ENCODE data around the gene DLEU7. TPM values are rescaled to one million over a fixed set of nuclear protein-coding genes. Genes with fewer than 3 reads are reported as not detected.

DLEU7 gene
- under 1 TPM in 1 of 3 donors, not detected in 2; 0.20 TPM for total RNA-seq
- 0.18 TPM for total RNA-seq (2013)

DNA sequence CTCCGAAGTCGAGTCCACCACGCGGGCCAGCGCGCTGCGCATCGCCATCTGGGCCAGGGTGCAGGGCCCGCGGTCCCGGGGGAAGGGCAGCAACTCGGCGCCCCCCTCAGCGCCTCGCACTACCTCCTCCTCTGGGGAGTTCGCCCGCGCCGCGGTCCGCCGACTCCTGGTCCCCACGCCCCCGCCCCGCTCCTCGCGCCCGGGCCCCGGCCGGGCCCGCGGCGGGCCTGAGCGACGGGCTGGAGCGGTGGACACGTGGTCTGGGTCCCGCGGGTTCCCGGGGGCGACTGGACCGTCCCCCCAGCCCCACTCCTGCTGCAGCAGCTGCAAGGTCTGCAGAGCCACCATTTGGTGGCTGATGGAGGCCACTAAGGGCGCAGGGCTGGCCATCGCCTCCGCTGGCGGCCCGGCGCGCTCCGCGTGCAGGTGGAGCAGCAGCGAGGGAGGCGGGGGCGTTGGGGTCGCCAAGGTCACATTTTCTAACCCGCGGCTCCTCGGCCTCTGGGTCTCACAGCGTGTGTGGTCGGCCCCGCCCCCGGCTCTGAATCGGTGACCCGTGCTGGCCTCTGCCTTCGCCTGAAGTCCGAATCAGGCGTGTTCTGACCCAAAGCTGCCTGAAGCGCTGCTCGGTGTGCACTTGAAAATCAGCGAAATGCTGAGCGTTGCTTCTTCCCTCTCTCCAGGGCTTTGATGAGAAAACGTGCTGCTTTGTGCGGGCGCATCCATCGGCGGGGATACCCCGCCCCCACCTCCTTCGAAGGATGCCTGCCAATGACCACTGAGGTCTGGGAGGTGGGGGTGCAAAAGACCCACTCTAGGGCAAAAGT lies at the start of gene DLEU7:
Gene DLEU7, minus strand, starts transcription at position 436 of the 827 bp plus-strand sequence. Its CDS starts 46 bp downstream, at position 390.
- Histone ChIP-seq H3K27ac (ENCODE audit: low read length) (no peak within 1 kb of the TSS), H3K4me3 (ENCODE audit: low read length) (no peak within 1 kb of the TSS), H3K36me3 (ENCODE audit: control insufficient read depth, insufficient read depth, low read length) (no peaks in the 10 kb centered on the region), H3K9me3 (ENCODE audit: control insufficient read depth, insufficient read depth, low read length) (no peaks in the 10 kb centered on the region), H3K4me1 (ENCODE audit: control insufficient read depth, insufficient read depth, low read length) (peaks cover 4% of the 10 kb centered on the region), H3K27me3 (ENCODE audit: control insufficient read depth, insufficient read depth, low read length) (peaks cover 7% of the 10 kb centered on the region)
- ATAC-seq (no peak), DNase-seq (no peak)
- Mint-ChIP-seq H3K27ac (no peak within 1 kb of the TSS), H3K4me3 (no peak within 1 kb of the TSS), H3K36me3 (no peaks in the 10 kb centered on the region), H3K27me3 (ENCODE audit: low read depth in 2 of 2) (peaks cover 15 to 47% of the 10 kb centered on the region in 2 donors), H3K9me3 (no peaks in the 10 kb centered on the region), H3K4me1 (peaks cover 9 to 14% of the 10 kb centered on the region in 2 donors)
- TF ChIP-seq, protein P1, sequence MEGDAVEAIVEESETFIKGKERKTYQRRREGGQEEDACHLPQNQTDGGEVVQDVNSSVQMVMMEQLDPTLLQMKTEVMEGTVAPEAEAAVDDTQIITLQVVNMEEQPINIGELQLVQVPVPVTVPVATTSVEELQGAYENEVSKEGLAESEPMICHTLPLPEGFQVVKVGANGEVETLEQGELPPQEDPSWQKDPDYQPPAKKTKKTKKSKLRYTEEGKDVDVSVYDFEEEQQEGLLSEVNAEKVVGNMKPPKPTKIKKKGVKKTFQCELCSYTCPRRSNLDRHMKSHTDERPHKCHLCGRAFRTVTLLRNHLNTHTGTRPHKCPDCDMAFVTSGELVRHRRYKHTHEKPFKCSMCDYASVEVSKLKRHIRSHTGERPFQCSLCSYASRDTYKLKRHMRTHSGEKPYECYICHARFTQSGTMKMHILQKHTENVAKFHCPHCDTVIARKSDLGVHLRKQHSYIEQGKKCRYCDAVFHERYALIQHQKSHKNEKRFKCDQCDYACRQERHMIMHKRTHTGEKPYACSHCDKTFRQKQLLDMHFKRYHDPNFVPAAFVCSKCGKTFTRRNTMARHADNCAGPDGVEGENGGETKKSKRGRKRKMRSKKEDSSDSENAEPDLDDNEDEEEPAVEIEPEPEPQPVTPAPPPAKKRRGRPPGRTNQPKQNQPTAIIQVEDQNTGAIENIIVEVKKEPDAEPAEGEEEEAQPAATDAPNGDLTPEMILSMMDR (IDR thresholded peaks at IDR 0.05): no peak
- intact Hi-C loops (cut with micrococcal nuclease): no loop called here
- 34% methylated on average over 78 of the region's 78 CpGs for WGBS (ENCODE audit: insufficient coverage)

DNA sequence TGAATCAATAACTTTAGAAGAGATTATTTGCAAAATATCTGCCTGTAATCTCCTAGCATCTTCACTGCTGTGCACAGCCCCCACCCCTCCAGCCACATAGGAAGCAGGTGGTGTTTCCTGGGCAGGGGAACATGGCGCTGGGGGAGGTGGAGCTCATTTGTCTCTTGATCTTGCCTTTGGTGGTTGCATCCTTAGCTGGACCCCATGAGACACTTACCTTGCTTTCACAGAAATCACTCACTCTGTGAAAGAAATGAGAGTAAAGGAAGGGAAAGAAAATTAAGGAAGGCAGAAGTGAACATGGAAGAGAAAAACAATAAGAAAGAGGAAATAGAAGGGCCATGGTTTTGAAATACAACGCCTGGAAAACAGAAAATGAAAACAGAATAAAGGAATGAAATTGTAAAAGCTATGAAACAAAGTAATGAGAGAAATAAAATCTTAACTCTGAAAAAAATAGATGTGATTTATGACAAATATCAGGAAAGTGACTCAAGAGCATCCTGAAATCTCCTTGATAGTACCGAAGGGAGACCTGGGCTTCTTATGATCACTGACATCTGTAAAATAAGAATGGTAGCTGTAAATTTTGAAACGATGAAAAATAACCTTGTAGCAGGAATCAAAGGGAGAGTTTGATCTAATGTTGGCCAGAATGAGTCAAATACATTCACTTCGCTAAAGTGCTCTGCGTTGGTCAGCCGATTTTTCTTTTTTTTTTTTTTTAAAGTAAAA lies 48.9 kb upstream of the DLEU7 start:
- intact Hi-C loops (cut with micrococcal nuclease): loop anchor here (2.0 kb wide), 1 partner anchor 18 kb away; no protein-coding TSS in a partner anchor
- Histone ChIP-seq H3K4me3 (ENCODE audit: low read length) (no peak overlapping the region), H3K27ac (ENCODE audit: low read length) (peak overlapping the region; percentile 86), H3K9me3 (ENCODE audit: control insufficient read depth, insufficient read depth, low read length) (no peaks in the 10 kb centered on the region), H3K27me3 (ENCODE audit: control insufficient read depth, insufficient read depth, low read length) (no peaks in the 10 kb centered on the region), H3K4me1 (ENCODE audit: control insufficient read depth, insufficient read depth, low read length) (peaks cover 18% of the 10 kb centered on the region), H3K36me3 (ENCODE audit: control insufficient read depth, insufficient read depth, low read length) (no peaks in the 10 kb centered on the region)
- Mint-ChIP-seq H3K9me3 (peaks cover 0 to 2% of the 10 kb centered on the region in 2 donors), H3K4me3 (peak overlapping the region; percentile 67), H3K36me3 (peaks cover 4% of the 10 kb centered on the region), H3K4me1 (peaks cover 36% of the 10 kb centered on the region in 2 donors), H3K27ac (peak overlapping the region; percentile 64 to 65), H3K27me3 (ENCODE audit: low read depth in 2 of 2) (peaks cover under 1 to 6% of the 10 kb centered on the region in 2 donors)
- DNase-seq: peak in 1 of 2 donors; percentile 66
- ATAC-seq: no peak
- TF ChIP-seq, protein P1 (IDR thresholded peaks at IDR 0.05): no peak
- 37% methylated on average over 4 of the region's 7 CpGs for WGBS (ENCODE audit: insufficient coverage)

GRCh38 chr13:50891206-50891605 lies 47.7 kb upstream of the DLEU7 start:
- no peak overlapping the region for H3K27ac ChIP-seq (ENCODE audit: low read length)
- ATAC-seq (no peak), DNase-seq (no peak)
- TF ChIP-seq, protein P1 (IDR thresholded peaks at IDR 0.05): no peak
- Mint-ChIP-seq H3K4me3 (peak overlapping the region; percentile 55), H3K27me3 (ENCODE audit: low read depth in 2 of 2) (peaks cover 4 to 18% of the 10 kb centered on the region in 2 donors), H3K9me3 (peaks cover 0 to 2% of the 10 kb centered on the region in 2 donors), H3K4me1 (peaks cover 36% of the 10 kb centered on the region in 2 donors), H3K36me3 (peaks cover 4% of the 10 kb centered on the region), H3K27ac (peak overlapping the region in 1 of 2 donors; percentile 64)
- peaks cover 18% of the 10 kb centered on the region for H3K4me1 ChIP-seq (ENCODE audit: control insufficient read depth, insufficient read depth, low read length)
- no peaks in the 10 kb centered on the region for H3K27me3 ChIP-seq (ENCODE audit: control insufficient read depth, insufficient read depth, low read length)
- no peak overlapping the region for H3K4me3 ChIP-seq (ENCODE audit: low read length)
- intact Hi-C loops (cut with micrococcal nuclease): no loop called here
- H3K9me3 ChIP-seq (ENCODE audit: control insufficient read depth, insufficient read depth, low read length): no peaks in the 10 kb centered on the region
- no peaks in the 10 kb centered on the region for H3K36me3 ChIP-seq (ENCODE audit: control insufficient read depth, insufficient read depth, low read length)

All from natural killer cell (primary cell).